Upper lobe of right lung (tissue), 1 donor: ENCODE results near the gene SQSTM1. TPM values are rescaled to one million over a fixed set of nuclear protein-coding genes. Genes with fewer than 3 reads are reported as not detected.

ENCODE experiments used
- ATAC-seq: fragments of 200-7000 bp; cut with Tn5 transposase; one replicate; pipeline ENCODE4 v1.9.1; 2020; ENCODE audit warnings: mild to moderate bottlenecking, moderate library complexity
- DNase-seq: peaks from one replicate; pipeline ENCODE4 v3.0.0-alpha.2; 2020
- H3K27ac ChIP-seq: fragments of 200-600 bp; one replicate; pipeline ENCODE4 v1.8.0; 2022
- H3K27me3 ChIP-seq: fragments of 200-600 bp; one replicate; pipeline ENCODE4 v1.8.0; 2022; ENCODE audit warnings: mild to moderate bottlenecking
- H3K36me3 ChIP-seq: fragments of 200-600 bp; one replicate; pipeline ENCODE4 v1.8.0; 2022
- H3K4me1 ChIP-seq: fragments of 200-600 bp; one replicate; pipeline ENCODE4 v1.8.0; 2022
- H3K4me3 ChIP-seq: fragments of 200-600 bp; one replicate; pipeline ENCODE4 v1.8.0; 2022; ENCODE audit warnings: mild to moderate bottlenecking
- H3K9me3 ChIP-seq: fragments of 200-600 bp; one replicate; pipeline ENCODE4 v1.8.0; 2022
- CTCF ChIP-seq: fragments of 200-600 bp; IDR thresholded peaks from one replicate; pipeline ENCODE4 v1.8.0; 2022; ENCODE audit warnings: antibody characterized with exemption
- intact Hi-C: fragments of 100-400 bp; cut with DNase I; formaldehyde crosslinking; loops from one replicate; pipeline ENCODE4 v1.11.0; 2022
- total RNA-seq: library from RNA; stranded (reverse); fragmentation: NEBNext Ultra II Directional; extraction: Animal tissue kit (Norgen Biotek cat#: 25700); gene quantifications from one replicate; pipeline ENCODE4 v1.2.1, GENCODE V29; 2021
- donor health status: DM: no; HTN: yes; CAD: no; lungs with severe emphysema.

Gene SQSTM1
- total RNA-seq, 1 donor from 2014 or later: 501 TPM

- ATAC-seq: peak; percentile 75
- H3K27me3 ChIP-seq: no peaks in the 10 kb centered on the region
Observed at GRCh38 chr5:179818746-179819295, 1.9 kb upstream of the SQSTM1 start.

GRCh38 chr5:179819296-179820126 is 1.2 kb upstream of the SQSTM1 start:
- Histone ChIP-seq H3K9me3 (no peaks in the 10 kb centered on the region), H3K4me1 (peaks cover 54% of the 10 kb centered on the region), H3K27me3 (no peaks in the 10 kb centered on the region), H3K27ac (peak overlapping the region; percentile 97), H3K4me3 (peak overlapping the region; percentile 100), H3K36me3 (peaks cover 28% of the 10 kb centered on the region)
- TF ChIP-seq CTCF: no peak
- DNase-seq (peak; percentile 90), ATAC-seq (peak; percentile 31)
- intact Hi-C loops: no loop called here

More at GRCh38 chr5:179818746-179819295, 1.9 kb upstream of the SQSTM1 start:
- no peak for TF ChIP-seq CTCF
- intact Hi-C loops: no loop called here
- no peaks in the 10 kb centered on the region for H3K9me3 ChIP-seq
- peak; percentile 98 for DNase-seq
- peaks cover 47% of the 10 kb centered on the region for H3K4me1 ChIP-seq
- H3K4me3 ChIP-seq: peak overlapping the region; percentile 100
- H3K27ac ChIP-seq: peak overlapping the region; percentile 97
- H3K36me3 ChIP-seq: peaks cover 21% of the 10 kb centered on the region

GRCh38 chr5:179820127-179820482 is 600 bp upstream of the SQSTM1 start:
- no peaks in the 10 kb centered on the region for H3K27me3 ChIP-seq
- no peak for TF ChIP-seq CTCF
- H3K9me3 ChIP-seq: no peaks in the 10 kb centered on the region
- peak overlapping the region; percentile 97 for H3K27ac ChIP-seq
- peaks cover 57% of the 10 kb centered on the region for H3K4me1 ChIP-seq
- no peak for ATAC-seq
- H3K36me3 ChIP-seq: peaks cover 34% of the 10 kb centered on the region
- intact Hi-C loops: no loop called here
- no peak for DNase-seq
- peak overlapping the region; percentile 100 for H3K4me3 ChIP-seq

GRCh38 chr5:179821298-179822058 is 773 bp downstream of the SQSTM1 start:
- H3K4me1 ChIP-seq: peaks cover 62% of the 10 kb centered on the region
- H3K27me3 ChIP-seq: no peaks in the 10 kb centered on the region
- DNase-seq (peak; percentile 97), ATAC-seq (peak; percentile 78)
- peak overlapping the region; percentile 100 for H3K4me3 ChIP-seq
- H3K9me3 ChIP-seq: no peaks in the 10 kb centered on the region
- peak overlapping the region; percentile 97 for H3K27ac ChIP-seq
- H3K36me3 ChIP-seq: peaks cover 47% of the 10 kb centered on the region
- TF ChIP-seq CTCF: no peak
- intact Hi-C loops: no loop called here

- H3K4me1 ChIP-seq: peaks cover 63% of the 10 kb centered on the region
- H3K4me3 ChIP-seq: peak overlapping the region; percentile 100
- TF ChIP-seq CTCF: no peak
- ATAC-seq (no peak), DNase-seq (no peak)
- intact Hi-C loops: no loop called here
- H3K27ac ChIP-seq: peak overlapping the region; percentile 1
- no peaks in the 10 kb centered on the region for H3K9me3 ChIP-seq
- H3K36me3 ChIP-seq: peaks cover 53% of the 10 kb centered on the region
- no peaks in the 10 kb centered on the region for H3K27me3 ChIP-seq
Observed at GRCh38 chr5:179822059-179822432, 1.3 kb downstream of the SQSTM1 start.
